GM23338 (cell line): ENCODE data around the gene ESYT2. TPM values are rescaled to one million over a fixed set of nuclear protein-coding genes. Genes with fewer than 3 reads are reported as not detected.

ENCODE experiments used
- ATAC-seq: fragments of 200-7000 bp; cut with Tn5 transposase; 3 replicates; pipeline ENCODE4 v1.9.1; 2020
- DNase-seq: peaks from one replicate; pipeline ENCODE4 v3.0.0-alpha.2; 2015; ENCODE audit warnings: low spot score
- H2AFZ ChIP-seq: fragments of 200-600 bp; sonication (generic); 2 replicates; pipeline ENCODE4 v1.8.0; 2016; ENCODE audit warnings: antibody characterized with exemption, mild to moderate bottlenecking, moderate library complexity
- H3F3A ChIP-seq: fragments of 200-600 bp; sonication (generic); replicated peaks from 2 replicates; pipeline ENCODE4 v1.8.0; 2017; ENCODE audit warnings: antibody characterized with exemption, mixed run types, low read depth
- H3K27ac ChIP-seq: fragments of 200-600 bp; sonication (generic); 2 replicates; pipeline ENCODE4 v1.6.1; 2016; ENCODE audit warnings: low read depth
- H3K27me3 ChIP-seq: fragments of 200-600 bp; sonication (generic); 2 replicates; pipeline ENCODE4 v1.8.0; 2016; ENCODE audit warnings: mild to moderate bottlenecking, mixed run types, moderate library complexity; ENCODE audit not compliant: insufficient read depth
- H3K36me3 ChIP-seq: fragments of 200-600 bp; sonication (generic); 2 replicates; pipeline ENCODE4 v1.8.0; 2016; ENCODE audit warnings: mild to moderate bottlenecking; ENCODE audit not compliant: insufficient read depth
- H3K4me1 ChIP-seq: fragments of 200-600 bp; sonication (generic); 2 replicates; pipeline ENCODE4 v1.8.0; 2016; ENCODE audit warnings: mild to moderate bottlenecking, moderate library complexity; ENCODE audit not compliant: insufficient read depth
- H3K4me2 ChIP-seq: fragments of 200-600 bp; sonication (generic); 2 replicates; pipeline ENCODE4 v1.7.1; 2017; ENCODE audit warnings: mixed run types
- H3K4me3 ChIP-seq: fragments of 200-600 bp; sonication (generic); 2 replicates; pipeline ENCODE4 v1.6.1; 2016; ENCODE audit warnings: mixed run types
- H3K79me2 ChIP-seq: fragments of 200-600 bp; sonication (generic); replicated peaks from 2 replicates; pipeline ENCODE4 v1.8.0; 2017; ENCODE audit warnings: mild to moderate bottlenecking; ENCODE audit not compliant: insufficient read depth
- H3K9me2 ChIP-seq: fragments of 200-600 bp; sonication (generic); 2 replicates; pipeline ENCODE4 v1.8.0; 2017; ENCODE audit not compliant: insufficient read depth
- H4K20me1 ChIP-seq: fragments of 200-600 bp; sonication (generic); replicated peaks from 2 replicates; pipeline ENCODE4 v1.8.0; 2017; ENCODE audit warnings: mild to moderate bottlenecking; ENCODE audit not compliant: insufficient read depth
- H3K27ac Mint-ChIP-seq: 2 replicates; pipeline ENCODE4 v1.8.0; 2020; ENCODE audit warnings: inconsistent platforms, mild to moderate bottlenecking, moderate library complexity, mixed read lengths
- H3K27me3 Mint-ChIP-seq: 3 replicates; pipeline ENCODE4 v1.8.0; 2022; ENCODE audit warnings: low read depth, mild to moderate bottlenecking, moderate library complexity, mixed read lengths, inconsistent platforms; ENCODE audit not compliant: insufficient read depth, poor library complexity
- H3K36me3 Mint-ChIP-seq: 3 replicates; pipeline ENCODE4 v1.8.0; 2021; ENCODE audit warnings: low read depth, mild to moderate bottlenecking, inconsistent platforms, moderate library complexity, mixed read lengths
- H3K4me1 Mint-ChIP-seq: 3 replicates; pipeline ENCODE4 v1.8.0; 2020; ENCODE audit warnings: mild to moderate bottlenecking, inconsistent platforms, mixed read lengths
- H3K4me3 Mint-ChIP-seq: 3 replicates; pipeline ENCODE4 v1.8.0; 2021; ENCODE audit warnings: moderate library complexity, mild to moderate bottlenecking, inconsistent platforms, mixed read lengths
- H3K9me3 Mint-ChIP-seq: 3 replicates; pipeline ENCODE4 v1.8.0; 2020; ENCODE audit warnings: moderate library complexity, mild to moderate bottlenecking, inconsistent platforms, mixed read lengths
- CTCF ChIP-seq, 2 experiments: fragments of 200-600 bp in 1 of 2; sonication (generic) in 1 of 2; conservative IDR thresholded peaks; 2 replicates each; pipeline versions ENCODE4 v1.5.1 to v1.6.1; 2016 to 2017; ENCODE audit warnings: antibody characterized with exemption in 2 of 2, low read depth in 2 of 2, mild to moderate bottlenecking in 2 of 2, moderate library complexity in 1 of 2
- EZH2 ChIP-seq: fragments of 200-600 bp; sonication (generic); IDR thresholded peaks from one replicate; pipeline ENCODE4 v1.8.0; 2017; ENCODE audit warnings: antibody characterized with exemption, mild to moderate bottlenecking, low read depth; ENCODE audit not compliant: unreplicated experiment
- JUNB ChIP-seq: IDR thresholded peaks from one replicate; pipeline ENCODE4 v1.6.1; 2016; ENCODE audit warnings: antibody characterized with exemption; ENCODE audit not compliant: unreplicated experiment
- NANOG ChIP-seq: IDR thresholded peaks from 2 replicates; pipeline ENCODE4 v1.6.1; 2016; ENCODE audit warnings: antibody characterized with exemption, borderline replicate concordance
- POLR2AphosphoS5 ChIP-seq: IDR thresholded peaks from 2 replicates; pipeline ENCODE4 v1.6.1; 2016; ENCODE audit warnings: antibody characterized with exemption, low read depth
- STAT1 ChIP-seq: IDR thresholded peaks from one replicate; pipeline ENCODE4 v1.6.1; 2016; ENCODE audit warnings: antibody characterized with exemption; ENCODE audit not compliant: unreplicated experiment
- ZNF114 ChIP-seq: fragments of 250-450 bp; sonication (Bioruptor Pico); IDR thresholded peaks from 2 replicates; pipeline ENCODE4 v1.5.0; 2020; ENCODE audit warnings: mild to moderate bottlenecking, moderate library complexity
- ZNF331 ChIP-seq: fragments of 250-450 bp; sonication (Bioruptor Pico); IDR thresholded peaks from 2 replicates; pipeline ENCODE4 v1.5.0; 2020; ENCODE audit warnings: low read depth, mild to moderate bottlenecking, moderate library complexity
- polyA plus RNA-seq: library from polyadenylated mRNA; unstranded; fragments of >200 nt; fragmentation: Nextera tagmentation; extraction: Ambion mirVana; gene quantifications from 2 replicates; pipeline ENCODE4 v1.2.1, GENCODE V29; 2016
- total RNA-seq: library from RNA; depleted of rRNA; stranded (reverse); fragments of >200 nt; shearing (Covaris generic); gene quantifications from 2 replicates; pipeline ENCODE4 v1.2.3, GENCODE V29; 2014
- TF ChIP-seq, protein P1 (sequence below): IDR thresholded peaks from 2 replicates; pipeline ENCODE4 v1.6.1; 2016; ENCODE audit warnings: antibody characterized with exemption
- TF ChIP-seq, protein P2 (sequence below): fragments of 250-450 bp; sonication (Bioruptor Pico); IDR thresholded peaks from 2 replicates; pipeline ENCODE4 v1.5.0; 2020; ENCODE audit warnings: mild to moderate bottlenecking, moderate library complexity

Gene ESYT2
- total and polyA plus RNA-seq, 2 experiments from 2014 or later, result 9.6 to 52.7 TPM

GRCh38 chr7:158832994-158833393 is 3.7 kb upstream of the ESYT2 start (continued):
- TF ChIP-seq ZNF114, result no peak

DNA sequence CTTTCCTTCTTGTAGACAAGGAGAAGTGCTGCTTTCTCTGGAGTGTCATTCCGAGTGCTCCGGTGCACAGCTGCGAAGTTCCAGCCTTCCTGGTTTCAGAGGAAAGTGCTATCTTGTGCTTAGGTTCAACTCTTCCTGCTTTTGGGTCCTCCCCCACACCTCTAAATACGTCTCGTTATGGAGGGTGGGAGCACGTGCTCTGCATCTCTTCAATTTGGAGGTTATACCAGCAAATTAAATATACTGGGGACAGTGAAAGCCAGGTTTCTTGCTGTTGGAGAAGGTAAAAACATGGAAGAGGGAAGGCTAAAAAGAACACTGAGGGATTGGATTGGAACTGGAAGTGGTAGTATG is 2.4 kb upstream of the ESYT2 start:
- no peak overlapping the region for H3K4me3 ChIP-seq
- peaks cover 14% of the 10 kb centered on the region for H3K79me2 ChIP-seq
- peaks cover 7% of the 10 kb centered on the region for H3K36me3 Mint-ChIP-seq
- H3K27ac ChIP-seq, result no peak overlapping the region
- H3K4me2 ChIP-seq, result no peak overlapping the region; the same call in 1 of the 2 replicates
- TF ChIP-seq ZNF331 (CRISPR knock-in tag) (no peak), STAT1 (no peak), NANOG (no peak)
- TF ChIP-seq, protein P1, sequence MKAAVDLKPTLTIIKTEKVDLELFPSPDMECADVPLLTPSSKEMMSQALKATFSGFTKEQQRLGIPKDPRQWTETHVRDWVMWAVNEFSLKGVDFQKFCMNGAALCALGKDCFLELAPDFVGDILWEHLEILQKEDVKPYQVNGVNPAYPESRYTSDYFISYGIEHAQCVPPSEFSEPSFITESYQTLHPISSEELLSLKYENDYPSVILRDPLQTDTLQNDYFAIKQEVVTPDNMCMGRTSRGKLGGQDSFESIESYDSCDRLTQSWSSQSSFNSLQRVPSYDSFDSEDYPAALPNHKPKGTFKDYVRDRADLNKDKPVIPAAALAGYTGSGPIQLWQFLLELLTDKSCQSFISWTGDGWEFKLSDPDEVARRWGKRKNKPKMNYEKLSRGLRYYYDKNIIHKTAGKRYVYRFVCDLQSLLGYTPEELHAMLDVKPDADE, result no peak
- no peak overlapping the region for H3K4me3 Mint-ChIP-seq
- no peak for DNase-seq
- H3K9me2 ChIP-seq, result 0 out of 2 replicates have a peak, but pooled peaks cover under 1% of the 10 kb centered on the region
- ATAC-seq, result no peak
- H3K36me3 ChIP-seq, result no peaks in the 10 kb centered on the region
- peaks cover 35% of the 10 kb centered on the region for H3K27me3 ChIP-seq
- no peak overlapping the region for H3K27ac Mint-ChIP-seq
- peaks cover 12% of the 10 kb centered on the region for H4K20me1 ChIP-seq
- peaks cover 25% of the 10 kb centered on the region for H3K4me1 ChIP-seq
- peaks cover 19% of the 10 kb centered on the region for H3K27me3 Mint-ChIP-seq
- H3K4me1 Mint-ChIP-seq, result peaks cover 25% of the 10 kb centered on the region
- H2AFZ ChIP-seq, result no peak overlapping the region
- peaks cover 11% of the 10 kb centered on the region; the same call in 1 of the 2 replicates for H3F3A ChIP-seq
- peaks cover 3% of the 10 kb centered on the region; the same call in 1 of the 3 replicates for H3K9me3 Mint-ChIP-seq

DNA sequence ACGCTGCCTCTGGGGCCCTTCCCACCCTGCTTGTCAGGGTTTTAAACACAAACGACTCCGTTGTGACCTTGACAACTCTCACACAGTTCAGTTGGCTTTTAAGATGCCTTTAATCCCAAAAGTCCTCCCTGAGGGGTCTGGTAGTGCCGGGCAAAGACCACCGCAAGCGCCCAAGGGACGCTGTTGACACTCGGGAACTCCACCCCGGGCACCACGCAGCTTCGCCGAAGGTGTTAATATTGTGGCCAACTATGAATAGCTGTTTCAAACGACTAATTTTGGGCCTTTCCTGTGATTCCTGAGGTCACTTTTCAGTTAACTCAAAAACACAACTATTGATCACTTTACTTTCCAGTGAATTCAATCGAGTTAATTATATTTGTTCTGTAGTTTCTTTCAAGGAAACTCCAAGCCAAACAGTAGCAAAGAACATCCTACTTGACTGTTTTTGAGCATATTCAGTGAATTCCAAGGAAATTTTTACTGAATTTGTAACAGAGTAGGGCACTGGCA is 958 bp upstream of the ESYT2 start:
- Histone ChIP-seq H4K20me1 (peaks cover 20% of the 10 kb centered on the region), H3K9me2 (no peaks in the 10 kb centered on the region), H3K4me3 (peak overlapping the region; percentile 81), H3K36me3 (no peaks in the 10 kb centered on the region), H3F3A (peaks cover 11% of the 10 kb centered on the region; the same call in 1 of the 2 replicates), H3K4me1 (peaks cover 25% of the 10 kb centered on the region), H3K4me2 (peak overlapping the region; percentile 85), H3K79me2 (peaks cover 28% of the 10 kb centered on the region), H3K27ac (0 out of 2 replicates have a peak overlapping the region, but pooled peaks have one; percentile 69), H3K27me3 (peaks cover 36% of the 10 kb centered on the region), H2AFZ (peak overlapping the region; percentile 86)
- Mint-ChIP-seq H3K36me3 (peaks cover 10% of the 10 kb centered on the region), H3K4me3 (peak overlapping the region; percentile 80), H3K9me3 (no peaks in the 10 kb centered on the region; the same call in 2 of the 3 replicates), H3K27me3 (peaks cover 18% of the 10 kb centered on the region), H3K27ac (no peak overlapping the region), H3K4me1 (peaks cover 25% of the 10 kb centered on the region)
- DNase-seq (no peak), ATAC-seq (no peak)
- TF ChIP-seq POLR2AphosphoS5, result no peak
- no peak for TF ChIP-seq CTCF (conservative IDR thresholded peaks at IDR 0.05; ENCODE audit: low read depth in 2 of 2)
- TF ChIP-seq, protein P2, sequence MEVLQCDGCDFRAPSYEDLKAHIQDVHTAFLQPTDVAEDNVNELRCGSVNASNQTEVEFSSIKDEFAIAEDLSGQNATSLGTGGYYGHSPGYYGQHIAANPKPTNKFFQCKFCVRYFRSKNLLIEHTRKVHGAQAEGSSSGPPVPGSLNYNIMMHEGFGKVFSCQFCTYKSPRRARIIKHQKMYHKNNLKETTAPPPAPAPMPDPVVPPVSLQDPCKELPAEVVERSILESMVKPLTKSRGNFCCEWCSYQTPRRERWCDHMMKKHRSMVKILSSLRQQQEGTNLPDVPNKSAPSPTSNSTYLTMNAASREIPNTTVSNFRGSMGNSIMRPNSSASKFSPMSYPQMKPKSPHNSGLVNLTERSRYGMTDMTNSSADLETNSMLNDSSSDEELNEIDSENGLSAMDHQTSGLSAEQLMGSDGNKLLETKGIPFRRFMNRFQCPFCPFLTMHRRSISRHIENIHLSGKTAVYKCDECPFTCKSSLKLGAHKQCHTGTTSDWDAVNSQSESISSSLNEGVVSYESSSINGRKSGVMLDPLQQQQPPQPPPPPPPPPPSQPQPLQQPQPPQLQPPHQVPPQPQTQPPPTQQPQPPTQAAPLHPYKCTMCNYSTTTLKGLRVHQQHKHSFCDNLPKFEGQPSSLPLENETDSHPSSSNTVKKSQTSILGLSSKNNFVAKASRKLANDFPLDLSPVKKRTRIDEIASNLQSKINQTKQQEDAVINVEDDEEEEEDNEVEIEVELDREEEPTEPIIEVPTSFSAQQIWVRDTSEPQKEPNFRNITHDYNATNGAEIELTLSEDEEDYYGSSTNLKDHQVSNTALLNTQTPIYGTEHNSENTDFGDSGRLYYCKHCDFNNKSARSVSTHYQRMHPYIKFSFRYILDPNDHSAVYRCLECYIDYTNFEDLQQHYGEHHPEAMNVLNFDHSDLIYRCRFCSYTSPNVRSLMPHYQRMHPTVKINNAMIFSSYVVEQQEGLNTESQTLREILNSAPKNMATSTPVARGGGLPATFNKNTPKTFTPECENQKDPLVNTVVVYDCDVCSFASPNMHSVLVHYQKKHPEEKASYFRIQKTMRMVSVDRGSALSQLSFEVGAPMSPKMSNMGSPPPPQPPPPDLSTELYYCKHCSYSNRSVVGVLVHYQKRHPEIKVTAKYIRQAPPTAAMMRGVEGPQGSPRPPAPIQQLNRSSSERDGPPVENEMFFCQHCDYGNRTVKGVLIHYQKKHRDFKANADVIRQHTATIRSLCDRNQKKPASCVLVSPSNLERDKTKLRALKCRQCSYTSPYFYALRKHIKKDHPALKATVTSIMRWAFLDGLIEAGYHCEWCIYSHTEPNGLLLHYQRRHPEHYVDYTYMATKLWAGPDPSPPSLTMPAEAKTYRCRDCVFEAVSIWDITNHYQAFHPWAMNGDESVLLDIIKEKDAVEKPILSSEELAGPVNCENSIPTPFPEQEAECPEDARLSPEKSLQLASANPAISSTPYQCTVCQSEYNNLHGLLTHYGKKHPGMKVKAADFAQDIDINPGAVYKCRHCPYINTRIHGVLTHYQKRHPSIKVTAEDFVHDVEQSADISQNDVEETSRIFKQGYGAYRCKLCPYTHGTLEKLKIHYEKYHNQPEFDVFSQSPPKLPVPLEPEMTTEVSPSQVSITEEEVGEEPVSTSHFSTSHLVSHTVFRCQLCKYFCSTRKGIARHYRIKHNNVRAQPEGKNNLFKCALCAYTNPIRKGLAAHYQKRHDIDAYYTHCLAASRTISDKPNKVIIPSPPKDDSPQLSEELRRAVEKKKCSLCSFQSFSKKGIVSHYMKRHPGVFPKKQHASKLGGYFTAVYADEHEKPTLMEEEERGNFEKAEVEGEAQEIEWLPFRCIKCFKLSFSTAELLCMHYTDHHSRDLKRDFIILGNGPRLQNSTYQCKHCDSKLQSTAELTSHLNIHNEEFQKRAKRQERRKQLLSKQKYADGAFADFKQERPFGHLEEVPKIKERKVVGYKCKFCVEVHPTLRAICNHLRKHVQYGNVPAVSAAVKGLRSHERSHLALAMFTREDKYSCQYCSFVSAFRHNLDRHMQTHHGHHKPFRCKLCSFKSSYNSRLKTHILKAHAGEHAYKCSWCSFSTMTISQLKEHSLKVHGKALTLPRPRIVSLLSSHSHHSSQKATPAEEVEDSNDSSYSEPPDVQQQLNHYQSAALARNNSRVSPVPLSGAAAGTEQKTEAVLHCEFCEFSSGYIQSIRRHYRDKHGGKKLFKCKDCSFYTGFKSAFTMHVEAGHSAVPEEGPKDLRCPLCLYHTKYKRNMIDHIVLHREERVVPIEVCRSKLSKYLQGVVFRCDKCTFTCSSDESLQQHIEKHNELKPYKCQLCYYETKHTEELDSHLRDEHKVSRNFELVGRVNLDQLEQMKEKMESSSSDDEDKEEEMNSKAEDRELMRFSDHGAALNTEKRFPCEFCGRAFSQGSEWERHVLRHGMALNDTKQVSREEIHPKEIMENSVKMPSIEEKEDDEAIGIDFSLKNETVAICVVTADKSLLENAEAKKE, result no peak
- TF ChIP-seq EZH2, result no peak
- TF ChIP-seq STAT1, result no peak
- TF ChIP-seq ZNF331 (CRISPR knock-in tag), result no peak
- TF ChIP-seq ZNF114, result no peak
- no peak for TF ChIP-seq JUNB
- TF ChIP-seq NANOG, result no peak
